ENCODE data around the gene ERCC5. TPM values are rescaled to one million over a fixed set of nuclear protein-coding genes. Genes with fewer than 3 reads are reported as not detected.

The ERCC5 gene
- total and polyA plus RNA-seq, 10 donors = 55.1 to 123 (median 74.8) TPM

GRCh38 chr13:102907886-102908515 lies 62.2 kb downstream of the ERCC5 start:
- intact Hi-C loops (cut with DNase I; ENCODE audit: low total_unique reads) = no loop called here
- peaks cover 0 to 6% (median 0%) of the 10 kb centered on the region in 7 donors for H3K27me3 ChIP-seq (replicated peaks in 1 of 7)
- no peak for DNase-seq
- H3K4me3 ChIP-seq = no peak overlapping the region
- H3K27ac ChIP-seq = no peak overlapping the region
- 75 to 91% (median 79%) methylated on average over 4 of the region's 4 CpGs for WGBS, 5 donors
- TF ChIP-seq POLR2A (IDR thresholded peaks at IDR 0.05) (no peak), CTCF (IDR thresholded peaks at IDR 0.05 in 8 of 11, conservative IDR thresholded peaks at IDR 0.05 in 3 of 11) (no peak), POLR2AphosphoS5 (IDR thresholded peaks at IDR 0.05) (no peak)
- H3K4me1 ChIP-seq = no peaks in the 10 kb centered on the region
- H3K9me3 ChIP-seq = no peaks in the 10 kb centered on the region
- no peaks in the 10 kb centered on the region for H3K36me3 ChIP-seq

GRCh38 chr13:102909971-102910370 lies 64.1 kb downstream of the ERCC5 start:
- H3K36me3 ChIP-seq = no peaks in the 10 kb centered on the region
- intact Hi-C loops (cut with DNase I; ENCODE audit: low total_unique reads) = no loop called here
- whole genome bisulfite sequencing, 5 donors = 78 to 90% (median 84%) methylated on average over 3 of the region's 3 CpGs

GRCh38 chr13:102911336-102911735 lies 65.5 kb downstream of the ERCC5 start:
- Histone ChIP-seq H3K27ac (no peak overlapping the region), H3K4me1 (no peaks in the 10 kb centered on the region), H3K27me3 (replicated peaks in 1 of 7) (peaks cover 0 to 10% (median 0%) of the 10 kb centered on the region in 7 donors), H3K9me3 (no peaks in the 10 kb centered on the region), H3K4me3 (no peak overlapping the region), H3K36me3 (no peaks in the 10 kb centered on the region)
- 78 to 88% (median 82%) methylated on average over 6 of the region's 6 CpGs for WGBS, 5 donors
- intact Hi-C loops (cut with DNase I; ENCODE audit: low total_unique reads) = no loop called here
- no peak for TF ChIP-seq POLR2A (IDR thresholded peaks at IDR 0.05)
- no peak for TF ChIP-seq CTCF (IDR thresholded peaks at IDR 0.05 in 8 of 11, conservative IDR thresholded peaks at IDR 0.05 in 3 of 11)
- TF ChIP-seq POLR2AphosphoS5 (IDR thresholded peaks at IDR 0.05) = no peak
- no peak for DNase-seq

More at GRCh38 chr13:102909971-102910370, 64.1 kb downstream of the ERCC5 start:
- Histone ChIP-seq H3K27me3 (replicated peaks in 1 of 7) (peaks cover 0 to 10% (median 0%) of the 10 kb centered on the region in 7 donors), H3K27ac (no peak overlapping the region), H3K4me1 (no peaks in the 10 kb centered on the region), H3K4me3 (no peak overlapping the region), H3K9me3 (no peaks in the 10 kb centered on the region)
- DNase-seq = no peak
- TF ChIP-seq POLR2A (IDR thresholded peaks at IDR 0.05) = no peak
- TF ChIP-seq CTCF (IDR thresholded peaks at IDR 0.05 in 8 of 11, conservative IDR thresholded peaks at IDR 0.05 in 3 of 11) = no peak
- no peak for TF ChIP-seq POLR2AphosphoS5 (IDR thresholded peaks at IDR 0.05)

- H3K4me1 ChIP-seq = no peaks in the 10 kb centered on the region
- H3K27ac ChIP-seq = no peak overlapping the region
Observed at GRCh38 chr13:102912599-102912998, 66.8 kb downstream of the ERCC5 start.

More at GRCh38 chr13:102912599-102912998, 66.8 kb downstream of the ERCC5 start:
- Histone ChIP-seq H3K4me3 (no peak overlapping the region), H3K27me3 (replicated peaks in 1 of 7) (peaks cover 0 to 10% (median 0%) of the 10 kb centered on the region in 7 donors), H3K36me3 (no peaks in the 10 kb centered on the region), H3K9me3 (no peaks in the 10 kb centered on the region)
- DNase-seq = no peak
- WGBS, 5 donors = 82 to 92% (median 90%) methylated on average over 3 of the region's 3 CpGs
- TF ChIP-seq CTCF (IDR thresholded peaks at IDR 0.05 in 8 of 11, conservative IDR thresholded peaks at IDR 0.05 in 3 of 11) (no peak), POLR2A (IDR thresholded peaks at IDR 0.05) (no peak)
- intact Hi-C loops (cut with DNase I; ENCODE audit: low total_unique reads) = no loop called here

Measured in spleen (tissue), 11 donors.